Stimulated activated CD8-positive, alpha-beta memory T cell treated with anti-CD3 and anti-CD28 coated beads, Interleukin-7, amount 100 ng/mL, for 48 hours (primary cell): ENCODE measurements around the gene TOX3.

ENCODE experiments used
- DNase-seq, 2 donors: peaks; one replicate each; pipeline ENCODE4 v3.0.0-alpha.2; 2020; ENCODE audit warnings: low read depth in 1 of 2; ENCODE audit errors: extremely low read depth in 1 of 2

TOX3 gene

DNA sequence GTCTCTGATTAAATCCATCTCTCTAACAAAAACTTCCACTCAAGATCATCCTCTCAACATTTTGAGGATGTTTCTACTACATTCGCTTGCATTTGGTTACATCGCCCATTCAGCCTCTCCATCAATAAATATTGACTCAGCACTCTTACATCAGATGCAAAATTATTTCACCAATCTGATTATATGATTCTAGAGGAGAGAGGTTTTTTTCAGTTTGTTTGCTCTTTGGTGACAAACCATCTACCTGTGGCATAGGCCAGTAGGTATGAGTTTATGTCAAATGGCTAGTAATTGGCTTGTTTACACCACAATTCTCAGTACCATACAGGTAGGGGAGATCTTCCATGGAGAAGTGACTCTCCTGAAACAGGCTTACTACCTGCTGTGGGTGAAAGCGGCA lies 52.3 kb downstream of the TOX3 start:
- DNase-seq, result no peak

DNA sequence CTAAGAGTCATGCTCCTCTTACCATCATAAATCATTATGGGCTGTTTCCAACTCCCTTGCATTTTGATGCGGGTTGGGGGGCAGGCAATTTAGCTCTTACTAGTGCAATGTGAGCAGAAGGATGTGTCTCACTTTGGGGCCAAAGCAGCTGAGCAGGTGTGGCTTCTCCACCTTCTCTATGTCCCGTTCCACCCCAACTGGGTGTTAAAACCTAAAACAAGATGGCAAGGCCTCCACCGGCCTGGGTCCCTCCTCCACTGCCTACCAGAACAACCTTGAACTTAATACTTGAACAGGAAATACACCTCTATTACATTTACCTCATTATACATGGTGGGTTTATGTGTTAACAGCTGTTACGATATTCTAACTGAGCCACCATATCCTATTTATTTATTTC lies 52.8 kb downstream of the TOX3 start:
- DNase-seq, result no peak

DNA sequence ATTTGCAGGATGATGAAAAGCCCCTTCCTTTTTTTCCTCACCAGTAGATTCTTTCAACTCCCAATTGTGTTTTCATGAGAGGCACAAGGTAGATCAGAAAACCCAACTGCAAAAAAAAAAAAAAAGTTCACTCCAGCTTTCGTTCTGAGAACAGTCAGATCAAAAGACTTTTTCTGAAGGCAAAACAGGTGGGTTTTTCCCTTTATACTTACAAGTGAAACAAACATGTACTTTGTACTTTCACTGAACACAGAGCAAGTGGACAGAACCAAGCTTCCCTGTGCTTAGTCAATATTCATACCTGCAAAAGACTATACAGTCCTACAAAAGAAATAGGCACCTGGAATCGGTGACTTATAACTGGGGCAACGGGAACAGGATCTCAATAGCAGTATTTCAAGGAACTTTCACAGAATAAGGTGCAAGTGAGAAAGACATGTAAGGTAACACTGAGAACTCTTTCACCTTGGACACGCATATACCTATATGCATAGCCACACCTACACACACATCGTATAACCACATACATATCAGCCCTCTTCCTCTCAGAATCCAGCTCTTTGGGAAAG lies 54.1 kb downstream of the TOX3 start:
- no peak for DNase-seq

GRCh38 chr16:52491216-52491615 lies 55.7 kb downstream of the TOX3 start:
- no peak for DNase-seq

DNA sequence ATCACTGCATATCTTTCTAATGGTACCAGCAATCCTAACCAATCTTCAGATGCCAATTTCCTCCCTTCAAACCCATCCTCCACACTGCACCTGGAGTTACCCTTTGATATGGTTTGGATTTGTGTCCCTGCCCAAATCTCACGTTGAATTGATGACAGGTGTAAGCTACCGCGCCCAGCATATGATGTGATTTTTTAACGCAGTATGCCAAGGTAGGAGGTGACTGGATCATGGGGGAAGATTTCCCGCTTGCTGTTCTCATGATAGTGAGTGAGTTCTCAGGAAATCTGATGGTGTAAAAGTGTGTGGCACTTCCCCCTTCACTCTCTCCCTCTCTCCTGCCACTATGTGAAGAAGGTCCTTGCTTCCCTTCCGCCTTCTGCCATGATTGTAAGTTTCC lies 57.0 kb downstream of the TOX3 start:
- DNase-seq, result no peak

- DNase-seq, result no peak
Observed at GRCh38 chr16:52488837-52489289, 58.1 kb downstream of the TOX3 start.

DNA sequence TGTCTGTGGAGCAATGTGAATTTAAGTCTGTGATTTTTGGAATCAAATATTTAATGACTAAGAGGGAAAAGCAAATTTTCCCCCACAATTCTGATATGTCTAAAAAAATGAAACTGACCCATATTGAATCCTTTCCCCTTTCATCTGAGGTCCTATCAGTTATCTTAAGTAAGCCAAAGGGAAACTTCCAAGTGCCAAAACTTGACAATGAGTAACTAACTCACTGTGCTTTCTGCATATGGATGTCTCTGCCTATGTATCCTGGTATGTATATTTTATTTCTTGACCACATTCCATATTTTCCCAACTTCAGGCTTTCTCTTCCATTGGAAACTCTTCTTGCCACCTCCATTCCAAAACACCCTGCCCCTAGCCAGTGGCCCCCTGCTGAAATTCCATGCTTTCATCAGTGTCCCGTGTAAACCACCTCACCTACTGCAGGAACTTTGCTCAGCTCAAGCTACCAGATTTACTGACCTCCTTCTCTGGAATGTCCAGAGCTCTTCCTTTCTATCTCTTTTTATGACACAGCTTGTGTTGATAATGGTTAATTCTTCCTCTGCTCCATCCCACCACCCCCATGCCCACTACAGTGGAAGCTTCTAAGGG lies 59.0 kb downstream of the TOX3 start:
- DNase-seq, result no peak

DNA sequence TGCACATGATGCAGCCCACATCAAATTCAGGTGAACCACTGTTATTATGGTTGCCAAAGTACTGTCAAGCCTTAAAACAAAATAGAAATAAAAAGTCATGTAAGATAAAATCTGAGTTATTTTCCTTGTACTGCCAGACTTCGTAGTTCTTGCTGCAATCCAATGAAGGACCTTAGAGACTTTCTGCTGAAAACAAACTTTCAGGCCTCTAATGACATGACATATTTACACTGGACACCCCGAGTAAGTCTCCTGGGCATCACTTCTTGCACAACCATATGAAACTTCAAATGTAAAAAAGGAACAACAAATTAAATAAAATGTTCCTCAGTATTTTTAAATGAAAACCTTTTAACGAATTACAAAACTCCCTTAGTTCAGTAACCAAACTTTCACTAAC lies 66.7 kb downstream of the TOX3 start:
- no peak for DNase-seq

- DNase-seq, result no peak
Observed at GRCh38 chr16:52476111-52476510, 70.8 kb downstream of the TOX3 start.

GRCh38 chr16:52474679-52475078 lies 72.3 kb downstream of the TOX3 start:
- DNase-seq, result no peak

- no peak for DNase-seq
Observed at GRCh38 chr16:52473096-52473495, 73.8 kb downstream of the TOX3 start.

- no peak for DNase-seq
Observed at GRCh38 chr16:52471650-52472370, 75.1 kb downstream of the TOX3 start.

DNA sequence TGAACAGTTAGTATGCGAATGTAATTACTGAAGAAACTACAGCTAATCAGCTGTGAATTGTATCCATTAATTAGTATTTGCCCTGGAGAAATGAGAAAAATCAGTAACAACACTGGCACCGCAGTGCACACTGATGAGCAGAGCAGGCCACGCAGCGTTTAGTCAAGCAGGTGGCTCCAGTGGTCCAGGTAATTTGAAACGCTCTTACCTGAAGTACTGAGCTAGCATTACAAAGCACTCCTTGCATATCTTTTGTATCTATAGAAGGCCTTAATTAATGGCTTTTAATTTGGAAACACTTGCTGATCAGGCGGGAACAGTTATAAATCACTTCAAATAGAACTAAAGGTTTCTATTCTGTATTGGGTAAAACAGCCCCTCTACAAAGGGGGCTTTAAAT lies 76.4 kb downstream of the TOX3 start:
- no peak for DNase-seq

DNA sequence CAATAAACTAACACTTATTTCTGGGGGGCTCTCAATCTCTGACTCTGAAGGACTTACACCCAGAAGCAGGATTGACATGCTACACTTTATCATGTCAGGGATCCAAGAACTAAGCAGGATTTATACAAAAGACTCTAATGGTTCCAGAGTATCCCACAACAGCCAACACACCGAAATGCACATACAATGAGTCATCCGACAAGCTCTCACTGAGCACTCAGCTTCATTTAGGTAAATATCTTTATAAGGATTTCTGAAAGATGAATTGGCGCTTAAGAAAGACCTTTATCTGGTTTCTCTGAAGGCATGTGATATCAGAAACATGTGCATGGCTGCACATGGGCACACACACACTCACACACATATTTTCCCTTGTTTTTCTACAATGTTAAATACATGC lies 77.2 kb downstream of the TOX3 start:
- DNase-seq, result no peak

DNA sequence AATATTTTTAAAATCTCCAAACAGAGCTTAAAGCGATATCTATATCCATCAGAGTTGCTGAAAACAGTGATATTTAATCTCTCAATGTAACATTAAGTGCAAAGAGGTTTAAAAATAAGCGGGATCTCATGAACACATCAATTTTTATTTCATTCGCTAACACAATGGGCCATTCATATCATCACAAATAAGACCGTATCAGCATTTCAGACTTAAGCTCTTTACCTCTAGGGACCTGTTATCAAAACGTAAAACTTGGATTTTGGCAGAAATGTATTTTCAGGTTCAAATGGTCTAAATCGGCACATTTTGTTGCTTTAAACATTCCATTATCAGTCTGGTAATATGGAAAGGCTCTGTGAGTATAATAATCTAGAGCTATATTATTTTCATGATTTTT lies 77.9 kb downstream of the TOX3 start:
- DNase-seq, result no peak

DNA sequence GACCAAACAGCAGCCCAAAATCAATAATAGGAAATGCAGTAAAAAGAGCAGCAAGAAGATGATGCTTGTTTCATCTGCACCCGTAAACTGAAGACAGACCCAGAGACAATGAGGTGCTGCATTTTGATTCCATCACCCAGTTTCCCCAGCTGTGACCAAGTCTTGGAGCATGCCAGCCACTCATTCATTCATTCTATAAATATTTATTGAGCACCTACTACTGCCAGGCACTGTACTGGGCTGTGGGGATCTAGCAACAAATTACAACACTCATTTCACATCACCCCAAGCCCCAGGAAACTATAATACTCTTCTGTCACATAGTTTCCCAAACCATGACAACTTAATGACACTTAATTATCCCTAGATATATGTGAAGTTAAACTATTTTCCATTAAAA lies 79.2 kb downstream of the TOX3 start:
- DNase-seq, result no peak

DNA sequence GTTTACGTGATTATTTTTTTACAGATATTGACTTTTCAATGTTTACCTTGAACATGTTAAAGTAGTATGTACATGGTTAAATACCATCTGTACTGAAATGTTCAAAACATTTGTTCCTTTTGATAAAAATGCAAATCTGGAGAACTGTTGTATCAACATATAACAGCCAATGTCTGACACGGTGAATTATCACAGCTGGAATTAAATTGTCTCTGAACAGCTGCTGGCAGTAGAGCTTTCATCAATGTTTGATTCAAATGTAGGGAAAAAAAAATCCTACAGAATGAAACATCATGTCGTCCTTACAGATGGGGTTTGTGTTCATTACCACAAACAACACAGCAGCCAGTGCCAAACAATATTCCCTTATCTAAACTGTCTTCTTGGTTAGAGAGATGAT lies 79.9 kb downstream of the TOX3 start:
- no peak for DNase-seq

DNA sequence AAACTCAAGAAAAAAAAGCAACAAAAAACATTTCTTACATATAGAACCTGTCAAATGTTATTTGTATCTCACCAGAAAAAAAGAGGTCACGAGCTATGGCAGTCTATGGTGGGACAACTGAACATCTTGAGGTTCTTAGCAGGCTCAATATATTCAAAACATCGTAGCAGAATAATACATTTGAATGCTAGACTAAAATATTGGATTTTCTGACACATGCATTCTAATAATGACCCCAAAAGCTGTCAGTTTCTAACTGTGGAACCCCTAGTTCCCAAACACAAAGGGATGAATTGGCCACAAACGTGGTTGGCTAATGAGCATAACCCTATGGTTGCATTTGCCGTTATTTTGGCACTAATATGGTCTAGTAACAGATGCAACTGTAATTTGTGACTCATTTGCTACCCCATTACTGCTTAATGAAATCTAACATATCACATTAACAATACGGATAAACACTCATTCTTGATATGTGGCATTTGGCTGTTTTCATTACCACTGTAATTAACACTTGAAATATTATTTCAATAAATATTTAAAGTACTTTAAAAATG lies 81.2 kb downstream of the TOX3 start:
- DNase-seq, result no peak

GRCh38 chr16:52463904-52464303 lies 83.0 kb downstream of the TOX3 start:
- DNase-seq, result no peak

- no peak for DNase-seq
Observed at GRCh38 chr16:52462816-52463215, 84.1 kb downstream of the TOX3 start.

DNA sequence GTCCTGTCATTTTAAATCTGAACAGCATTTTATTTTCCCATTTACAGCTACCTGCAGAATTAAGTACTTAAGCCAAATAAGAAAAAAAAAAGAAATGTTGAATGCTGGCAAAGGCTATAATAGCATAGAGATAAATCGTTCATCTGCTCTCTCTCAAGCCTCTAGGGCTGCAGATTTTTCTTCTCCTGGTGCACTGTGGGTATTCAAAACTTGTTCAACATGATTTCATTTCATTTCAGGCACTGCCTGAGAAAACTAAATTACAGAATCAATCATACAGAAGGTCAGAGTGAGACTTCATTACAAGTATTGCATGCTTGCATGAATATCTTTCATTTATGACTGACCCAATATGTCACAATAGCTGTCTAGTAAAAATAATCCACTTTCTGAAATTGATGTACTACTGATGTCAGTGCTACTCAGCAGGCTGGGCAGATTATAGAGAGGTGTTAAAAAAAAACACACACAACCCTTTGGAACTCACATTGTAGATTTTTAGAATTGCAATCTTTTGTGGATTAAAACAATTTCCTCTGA lies 86.2 kb downstream of the TOX3 start:
- no peak for DNase-seq

GRCh38 chr16:52456368-52456767 lies 90.6 kb downstream of the TOX3 start:
- DNase-seq, result no peak
